IPS-18c (cell line): ENCODE measurements around the gene RASGRF1.

ENCODE experiments used
- H3K4me3 ChIP-seq: 2 replicates; pipeline ENCODE4 v1.7.0; 2013; ENCODE audit warnings: low read depth, mild to moderate bottlenecking, low read length, moderate library complexity; ENCODE audit not compliant: insufficient read depth
- H3K9me3 ChIP-seq: one replicate; pipeline ENCODE4 v1.6.1; 2013; ENCODE audit warnings: mild to moderate bottlenecking, low read length, moderate library complexity; ENCODE audit not compliant: control insufficient read depth, insufficient read depth

The RASGRF1 gene

GRCh38 chr15:79105141-79105540 is 14.6 kb upstream of the RASGRF1 start:
- Histone ChIP-seq H3K4me3 (no peak overlapping the region), H3K9me3 (no peaks in the 10 kb centered on the region)

DNA sequence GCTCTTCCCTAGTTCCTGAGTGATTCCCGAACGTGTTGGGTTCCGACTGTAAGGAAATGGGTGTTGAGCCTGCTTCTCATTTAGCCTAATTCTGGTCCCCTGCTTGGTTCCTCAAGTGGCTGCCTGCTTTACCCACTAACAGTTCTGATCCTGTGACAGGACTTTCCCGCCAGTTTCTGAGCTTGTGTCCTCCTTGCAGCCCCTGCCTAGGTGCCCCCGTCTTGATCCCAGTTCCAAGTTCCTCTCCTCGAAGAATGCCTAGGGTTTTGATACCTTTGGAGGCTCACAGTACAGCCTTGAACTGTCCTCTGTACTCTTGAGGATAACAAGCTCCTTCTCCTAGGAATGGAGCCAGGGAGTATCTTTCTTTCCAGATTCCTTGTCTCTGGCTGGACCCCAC is 12.0 kb upstream of the RASGRF1 start:
- H3K4me3 ChIP-seq, result no peak overlapping the region
- H3K9me3 ChIP-seq, result no peaks in the 10 kb centered on the region

- Histone ChIP-seq H3K9me3 (no peaks in the 10 kb centered on the region), H3K4me3 (no peak overlapping the region)
Observed at GRCh38 chr15:79101866-79102581, 11.4 kb upstream of the RASGRF1 start.

GRCh38 chr15:79099692-79100091 is 9.1 kb upstream of the RASGRF1 start:
- H3K4me3 ChIP-seq, result no peak overlapping the region
- no peaks in the 10 kb centered on the region for H3K9me3 ChIP-seq

- no peak overlapping the region for H3K4me3 ChIP-seq
- peaks cover 6% of the 10 kb centered on the region for H3K9me3 ChIP-seq
Observed at GRCh38 chr15:79094611-79095021, 4.0 kb upstream of the RASGRF1 start.

DNA sequence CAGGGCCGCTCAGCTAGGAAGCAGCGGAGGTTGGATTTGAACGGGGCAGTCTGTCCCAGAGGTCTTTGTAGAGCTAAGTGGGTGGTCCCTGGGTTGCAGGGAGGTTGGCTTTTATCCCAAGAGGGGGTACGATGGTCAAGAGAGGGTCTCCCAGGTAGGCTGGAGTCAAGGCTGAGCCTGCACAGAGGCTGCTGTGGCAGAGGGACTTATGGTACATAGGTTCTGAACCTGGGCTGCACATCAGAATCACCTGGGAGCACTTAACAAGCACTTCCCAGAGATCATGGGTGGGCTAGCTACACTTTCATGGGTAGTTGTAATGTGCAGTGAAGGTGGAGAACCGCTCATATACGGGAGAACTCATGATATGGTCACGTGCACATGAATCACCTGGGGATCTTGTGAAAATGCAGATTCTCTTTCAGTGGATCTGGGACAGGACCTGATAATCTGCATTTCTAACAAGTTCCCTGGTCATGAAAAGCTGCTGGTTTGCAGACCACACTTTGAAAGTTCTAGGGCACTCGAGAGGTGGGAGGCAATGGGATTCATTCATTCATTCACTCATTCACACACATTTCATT is 2.9 kb upstream of the RASGRF1 start:
- peaks cover 6% of the 10 kb centered on the region for H3K9me3 ChIP-seq
- no peak overlapping the region for H3K4me3 ChIP-seq

DNA sequence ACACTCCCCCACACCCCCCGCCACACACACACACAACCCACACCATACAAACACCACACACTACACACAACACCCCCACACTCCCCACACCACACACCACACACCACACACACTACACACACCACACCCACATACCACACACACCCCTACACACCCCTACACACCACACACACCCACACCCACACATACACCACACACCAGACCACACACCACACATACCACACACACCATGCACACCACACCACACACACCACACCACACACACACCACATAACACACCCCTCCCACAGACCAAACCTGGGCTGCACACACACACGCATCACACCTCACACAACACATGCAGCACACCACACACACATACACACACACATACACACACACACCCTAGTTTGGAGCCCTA is 1.8 kb upstream of the RASGRF1 start:
- H3K9me3 ChIP-seq, result peaks cover 6% of the 10 kb centered on the region
- H3K4me3 ChIP-seq, result no peak overlapping the region

- peaks cover 6% of the 10 kb centered on the region for H3K9me3 ChIP-seq
Observed at GRCh38 chr15:79091204-79091867, 756 bp upstream of the RASGRF1 start.

GRCh38 chr15:79089890-79090486 is 592 bp downstream of the RASGRF1 start:
- peaks cover 6% of the 10 kb centered on the region for H3K9me3 ChIP-seq
- peak overlapping the region; percentile 62 for H3K4me3 ChIP-seq

More at GRCh38 chr15:79091204-79091867, 756 bp upstream of the RASGRF1 start:
- H3K4me3 ChIP-seq, result peak overlapping the region; percentile 62

DNA sequence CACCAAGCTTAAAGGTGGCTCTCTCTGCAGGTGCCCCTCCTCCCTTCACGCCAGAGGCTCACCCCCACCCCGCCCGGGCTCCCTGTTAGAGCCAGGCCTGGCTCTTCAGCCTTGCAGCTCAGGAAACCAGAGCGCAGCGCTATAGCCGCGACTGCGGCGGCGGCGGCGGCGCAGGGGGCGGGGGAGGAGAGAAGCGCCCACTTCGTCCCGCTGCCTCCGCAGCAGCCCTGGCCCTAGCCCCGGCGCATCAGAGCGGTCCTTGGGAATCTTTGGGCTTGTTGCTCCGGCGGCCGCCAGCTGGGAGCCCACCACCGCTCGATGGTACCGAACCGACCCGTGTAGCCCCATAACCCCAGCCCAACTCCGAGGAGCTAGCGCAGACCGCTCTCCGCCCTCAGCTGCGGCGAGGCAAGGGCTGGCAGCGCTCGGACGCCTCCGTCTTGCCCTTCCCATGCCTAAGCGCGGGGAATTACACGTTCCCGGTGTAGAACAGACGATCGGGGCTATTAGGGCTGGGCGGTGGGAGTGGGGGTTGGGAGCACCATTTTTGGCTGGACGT is 1.2 kb downstream of the RASGRF1 start:
- H3K9me3 ChIP-seq, result peaks cover 6% of the 10 kb centered on the region
- H3K4me3 ChIP-seq, result peak overlapping the region; percentile 62

GRCh38 chr15:79088426-79089205 is 2.0 kb downstream of the RASGRF1 start:
- H3K4me3 ChIP-seq, result 0 out of 2 replicates have a peak overlapping the region, but pooled peaks have one; percentile 4

DNA sequence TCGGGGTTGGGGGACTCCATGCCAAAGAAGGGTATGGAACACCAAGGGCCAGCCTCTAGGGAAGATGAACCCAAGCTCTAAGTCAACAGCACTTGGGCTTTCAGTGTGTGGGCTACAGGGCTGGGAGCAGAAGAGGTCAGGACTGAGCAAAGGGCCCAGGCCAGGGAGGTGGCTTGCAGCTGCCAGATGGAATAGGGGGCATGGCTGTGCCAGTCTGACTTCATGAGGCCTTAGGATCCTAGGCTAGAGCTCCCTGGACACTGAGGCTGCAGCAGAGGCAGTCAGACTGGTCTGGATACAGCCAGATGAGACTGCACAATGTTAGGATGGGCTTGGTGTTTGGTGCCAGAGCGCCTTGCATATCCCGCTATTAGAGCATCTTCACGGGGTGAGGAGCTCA is 3.8 kb downstream of the RASGRF1 start:
- H3K4me3 ChIP-seq, result no peak overlapping the region
- peaks cover 6% of the 10 kb centered on the region for H3K9me3 ChIP-seq

More at GRCh38 chr15:79088426-79089205, 2.0 kb downstream of the RASGRF1 start:
- peaks cover 6% of the 10 kb centered on the region for H3K9me3 ChIP-seq

DNA sequence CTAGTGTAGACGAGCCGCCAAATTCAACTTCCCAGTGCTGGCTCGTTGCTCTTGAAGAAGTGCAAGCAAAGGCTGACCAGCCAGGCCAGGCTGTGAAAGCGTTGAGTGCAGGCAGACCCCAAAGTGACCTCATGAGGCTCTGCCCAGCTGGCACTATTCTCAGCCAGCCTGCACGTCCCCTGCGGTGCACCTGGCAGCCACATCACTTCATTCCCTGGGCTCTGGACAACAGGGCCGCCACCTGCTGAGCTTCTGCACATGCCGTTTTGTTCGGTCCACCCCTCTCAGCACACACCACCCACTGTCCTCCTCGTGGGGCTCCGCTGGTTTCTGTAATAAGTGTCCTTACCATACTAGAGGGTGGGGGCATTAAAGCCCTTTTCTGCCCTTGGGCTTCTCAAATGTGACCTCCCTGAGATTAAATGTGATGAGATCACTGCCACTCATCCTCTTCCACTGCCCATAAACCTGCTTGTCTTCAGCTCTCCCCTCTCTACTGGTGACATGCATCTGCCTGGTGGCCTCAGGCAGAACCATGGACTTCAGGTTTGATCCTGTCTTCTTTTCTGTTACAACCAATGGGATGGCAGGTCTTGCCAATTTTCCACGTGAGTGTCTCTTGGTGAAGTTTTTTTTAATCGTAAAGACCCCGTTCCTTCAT is 6.1 kb downstream of the RASGRF1 start:
- H3K9me3 ChIP-seq, result no peaks in the 10 kb centered on the region
- H3K4me3 ChIP-seq, result no peak overlapping the region

DNA sequence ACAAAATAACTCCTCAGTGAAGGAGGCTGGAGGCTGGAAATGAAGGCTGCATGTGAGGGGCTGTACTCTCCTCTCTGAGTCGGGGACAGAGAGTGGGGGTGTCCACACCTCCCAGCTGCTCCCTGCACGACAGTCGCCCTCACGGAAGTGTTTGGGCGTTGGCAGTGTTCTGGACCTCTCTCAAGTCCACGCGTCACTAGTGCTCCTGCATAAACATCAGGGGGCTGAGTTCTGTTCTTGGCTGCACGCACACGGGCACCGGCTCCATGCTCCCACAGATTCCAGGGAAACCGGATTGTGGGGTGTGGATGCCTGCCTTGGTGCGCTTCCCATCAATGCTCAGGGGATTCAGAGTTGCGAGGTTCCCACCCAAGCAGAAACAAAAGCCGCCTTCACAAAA is 7.4 kb downstream of the RASGRF1 start:
- H3K4me3 ChIP-seq, result no peak overlapping the region
- H3K9me3 ChIP-seq, result no peaks in the 10 kb centered on the region

- Histone ChIP-seq H3K4me3 (no peak overlapping the region), H3K9me3 (no peaks in the 10 kb centered on the region)
Observed at GRCh38 chr15:79082363-79083070, 8.1 kb downstream of the RASGRF1 start.
